ENCODE data around the gene GRIP2. TPM values are rescaled to one million over a fixed set of nuclear protein-coding genes. Genes with fewer than 3 reads are reported as not detected.

The GRIP2 gene
- total and polyA plus RNA-seq, 9 of the 15 experiments (the other 6 are each of a cell fraction or from before 2014, with no cell fraction given): 0.01 TPM; not detected in 7

DNA sequence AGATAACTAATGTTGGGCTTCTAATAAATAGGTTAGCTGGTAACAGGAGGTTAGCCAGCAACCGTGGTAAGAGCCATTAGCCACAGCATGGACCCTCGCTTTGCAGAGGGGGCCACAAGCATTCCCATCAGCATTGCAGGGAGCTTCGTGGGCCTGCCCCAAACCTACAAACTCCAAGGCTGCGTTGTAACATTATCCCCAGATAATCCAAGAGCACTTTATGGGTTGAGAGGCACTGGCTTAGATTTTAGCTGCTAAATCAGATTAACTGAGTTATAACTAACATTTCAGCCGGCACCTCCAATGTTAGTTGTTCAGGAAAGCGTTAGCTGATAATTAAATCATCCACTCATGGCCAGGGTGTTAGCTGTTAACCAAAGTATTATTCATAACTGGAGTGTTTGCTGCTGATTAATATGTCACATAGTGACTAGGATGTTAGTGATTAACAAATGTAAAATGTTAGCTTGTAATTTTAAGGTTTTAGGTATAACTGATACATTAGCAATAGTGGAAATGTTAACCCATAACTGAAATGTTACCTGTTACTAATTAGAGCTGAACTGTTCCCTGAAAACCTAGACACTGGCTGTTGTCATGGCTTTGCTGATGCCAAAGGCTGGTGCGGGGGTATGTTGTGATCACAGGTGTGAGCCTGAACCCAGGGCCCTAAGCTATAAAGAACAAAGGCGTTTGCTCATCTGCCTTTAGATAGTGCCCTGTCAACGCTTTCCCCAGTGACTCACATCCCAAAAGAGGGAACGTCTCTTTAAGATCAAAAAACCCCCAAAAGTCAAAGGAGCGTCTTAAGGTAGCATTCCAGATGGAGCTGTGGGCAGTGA is 81.5 kb downstream of the GRIP2 start (continued):
- TF ChIP-seq, protein P1, sequence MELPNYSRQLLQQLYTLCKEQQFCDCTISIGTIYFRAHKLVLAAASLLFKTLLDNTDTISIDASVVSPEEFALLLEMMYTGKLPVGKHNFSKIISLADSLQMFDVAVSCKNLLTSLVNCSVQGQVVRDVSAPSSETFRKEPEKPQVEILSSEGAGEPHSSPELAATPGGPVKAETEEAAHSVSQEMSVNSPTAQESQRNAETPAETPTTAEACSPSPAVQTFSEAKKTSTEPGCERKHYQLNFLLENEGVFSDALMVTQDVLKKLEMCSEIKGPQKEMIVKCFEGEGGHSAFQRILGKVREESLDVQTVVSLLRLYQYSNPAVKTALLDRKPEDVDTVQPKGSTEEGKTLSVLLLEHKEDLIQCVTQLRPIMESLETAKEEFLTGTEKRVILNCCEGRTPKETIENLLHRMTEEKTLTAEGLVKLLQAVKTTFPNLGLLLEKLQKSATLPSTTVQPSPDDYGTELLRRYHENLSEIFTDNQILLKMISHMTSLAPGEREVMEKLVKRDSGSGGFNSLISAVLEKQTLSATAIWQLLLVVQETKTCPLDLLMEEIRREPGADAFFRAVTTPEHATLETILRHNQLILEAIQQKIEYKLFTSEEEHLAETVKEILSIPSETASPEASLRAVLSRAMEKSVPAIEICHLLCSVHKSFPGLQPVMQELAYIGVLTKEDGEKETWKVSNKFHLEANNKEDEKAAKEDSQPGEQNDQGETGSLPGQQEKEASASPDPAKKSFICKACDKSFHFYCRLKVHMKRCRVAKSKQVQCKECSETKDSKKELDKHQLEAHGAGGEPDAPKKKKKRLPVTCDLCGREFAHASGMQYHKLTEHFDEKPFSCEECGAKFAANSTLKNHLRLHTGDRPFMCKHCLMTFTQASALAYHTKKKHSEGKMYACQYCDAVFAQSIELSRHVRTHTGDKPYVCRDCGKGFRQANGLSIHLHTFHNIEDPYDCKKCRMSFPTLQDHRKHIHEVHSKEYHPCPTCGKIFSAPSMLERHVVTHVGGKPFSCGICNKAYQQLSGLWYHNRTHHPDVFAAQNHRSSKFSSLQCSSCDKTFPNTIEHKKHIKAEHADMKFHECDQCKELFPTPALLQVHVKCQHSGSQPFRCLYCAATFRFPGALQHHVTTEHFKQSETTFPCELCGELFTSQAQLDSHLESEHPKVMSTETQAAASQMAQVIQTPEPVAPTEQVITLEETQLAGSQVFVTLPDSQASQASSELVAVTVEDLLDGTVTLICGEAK (IDR thresholded peaks at IDR 0.05): no peak
- TF ChIP-seq, protein P1 (CRISPR knock-in tag; IDR thresholded peaks at IDR 0.05): no peak
- TF ChIP-seq ZNF644 (tag; IDR thresholded peaks at IDR 0.05; ENCODE audit: low read depth): no peak

Measured in K562 (cell line).